Measurements from ENCODE around the gene SFT2D3.

SFT2D3 gene

GRCh38 chr2:127656569-127657231 lies 44.6 kb upstream of the SFT2D3 start:
- no peak for TF ChIP-seq Cebpa-rat (IDR thresholded peaks at IDR 0.05)
- Histone ChIP-seq H3K27me3 (peaks cover 0 to 7% (median 0%) of the 10 kb centered on the region in 11 experiments; a peak in 2 of 22 replicates), H3K27ac (0 out of 22 replicates have a peak overlapping the region, but pooled peaks of 1 of the 11 experiments have one; percentile 38), H3K4me2 (peak overlapping the region in 10 of 11 experiments; percentile 12 to 77 (median 68); a peak in 18 of 22 replicates), H4K20me1 (peaks cover 0 to 4% (median 0%) of the 10 kb centered on the region in 11 experiments; a peak in 1 of 22 replicates), H3K9me3 (replicated peaks in 1 of 11) (peaks cover 0 to 20% (median 9%) of the 10 kb centered on the region in 11 experiments; a peak in 16 of 22 replicates), H3K4me3 (no peak overlapping the region), H3K4me1 (peaks cover 18 to 73% (median 61%) of the 10 kb centered on the region in 10 experiments), H3K9ac (peak overlapping the region in 2 of 11 experiments; percentile 25 to 52; a peak in 2 of 22 replicates), H3K36me3 (peaks cover 0 to 5% (median 0%) of the 10 kb centered on the region in 11 experiments; a peak in 2 of 22 replicates)

GRCh38 chr2:127657232-127657595 lies 44.1 kb upstream of the SFT2D3 start:
- peaks cover 0 to 3% (median 0%) of the 10 kb centered on the region in 11 experiments; a peak in 1 of 22 replicates for H4K20me1 ChIP-seq
- H3K4me3 ChIP-seq: no peak overlapping the region
- H3K36me3 ChIP-seq: peaks cover 0 to 5% (median 0%) of the 10 kb centered on the region in 11 experiments; a peak in 2 of 22 replicates
- peak overlapping the region in 2 of 11 experiments; percentile 25 to 52; a peak in 2 of 22 replicates for H3K9ac ChIP-seq
- peak overlapping the region in 10 of 11 experiments; percentile 12 to 77 (median 68); a peak in 17 of 22 replicates for H3K4me2 ChIP-seq
- TF ChIP-seq Cebpa-rat (IDR thresholded peaks at IDR 0.05): no peak
- H3K9me3 ChIP-seq (replicated peaks in 1 of 11): peaks cover 0 to 20% (median 9%) of the 10 kb centered on the region in 11 experiments; a peak in 16 of 22 replicates
- H3K27ac ChIP-seq: 0 out of 22 replicates have a peak overlapping the region, but pooled peaks of 1 of the 11 experiments have one; percentile 38
- H3K27me3 ChIP-seq: peaks cover 0 to 5% (median 0%) of the 10 kb centered on the region in 11 experiments; a peak in 4 of 22 replicates
- H3K4me1 ChIP-seq: peaks cover 12 to 68% (median 56%) of the 10 kb centered on the region in 10 experiments

GRCh38 chr2:127658146-127658545 lies 43.2 kb upstream of the SFT2D3 start:
- H3K36me3 ChIP-seq: peaks cover 0 to 5% (median 0%) of the 10 kb centered on the region in 11 experiments; a peak in 2 of 22 replicates
- H3K27ac ChIP-seq: no peak overlapping the region
- H3K4me3 ChIP-seq: no peak overlapping the region
- peaks cover 0 to 20% (median 9%) of the 10 kb centered on the region in 11 experiments; a peak in 16 of 22 replicates for H3K9me3 ChIP-seq (replicated peaks in 1 of 11)
- H3K4me2 ChIP-seq: peak overlapping the region in 7 of 11 experiments; percentile 64 to 77 (median 70); a peak in 9 of 22 replicates
- H3K27me3 ChIP-seq: peaks cover 6 to 14% (median 6%) of the 10 kb centered on the region in 11 experiments
- TF ChIP-seq Cebpa-rat (IDR thresholded peaks at IDR 0.05): no peak
- H3K9ac ChIP-seq: no peak overlapping the region
- H4K20me1 ChIP-seq: peaks cover 0 to 3% (median 0%) of the 10 kb centered on the region in 11 experiments; a peak in 1 of 22 replicates
- peaks cover 7 to 59% (median 46%) of the 10 kb centered on the region in 10 experiments; a peak in 18 of 20 replicates for H3K4me1 ChIP-seq

GRCh38 chr2:127658641-127659407 lies 42.5 kb upstream of the SFT2D3 start:
- TF ChIP-seq Cebpa-rat (IDR thresholded peaks at IDR 0.05): no peak
- peaks cover 7 to 52% (median 40%) of the 10 kb centered on the region in 10 experiments; a peak in 18 of 20 replicates for H3K4me1 ChIP-seq
- H3K9ac ChIP-seq: no peak overlapping the region
- peak overlapping the region in 3 of 11 experiments; percentile 18 to 42 (median 37); a peak in 4 of 22 replicates for H3K27ac ChIP-seq
- peak overlapping the region in 10 of 11 experiments; percentile 45 to 77 (median 66); a peak in 18 of 22 replicates for H3K4me2 ChIP-seq
- H3K4me3 ChIP-seq: no peak overlapping the region
- peaks cover 0 to 22% (median 11%) of the 10 kb centered on the region in 11 experiments; a peak in 19 of 22 replicates for H3K9me3 ChIP-seq (replicated peaks in 1 of 11)
- peaks cover 0 to 7% (median 0%) of the 10 kb centered on the region in 11 experiments; a peak in 2 of 22 replicates for H4K20me1 ChIP-seq
- H3K27me3 ChIP-seq: peaks cover 12 to 21% (median 13%) of the 10 kb centered on the region in 11 experiments
- peaks cover 0 to 5% (median 0%) of the 10 kb centered on the region in 11 experiments; a peak in 2 of 22 replicates for H3K36me3 ChIP-seq

GRCh38 chr2:127659408-127660290 lies 41.6 kb upstream of the SFT2D3 start:
- 0 out of 22 replicates have a peak overlapping the region, but pooled peaks of 1 of the 11 experiments have one; percentile 1 for H3K9ac ChIP-seq
- H4K20me1 ChIP-seq: peaks cover 0 to 14% (median 0%) of the 10 kb centered on the region in 11 experiments; a peak in 2 of 22 replicates
- H3K4me3 ChIP-seq: no peak overlapping the region
- TF ChIP-seq Cebpa-rat (IDR thresholded peaks at IDR 0.05): no peak
- H3K36me3 ChIP-seq: peaks cover 0 to 11% (median 0%) of the 10 kb centered on the region in 11 experiments; a peak in 6 of 22 replicates
- H3K27me3 ChIP-seq: peaks cover 21 to 29% (median 21%) of the 10 kb centered on the region in 11 experiments
- H3K4me2 ChIP-seq: peak overlapping the region; percentile 43 to 77 (median 66)
- peaks cover 8 to 30% (median 19%) of the 10 kb centered on the region in 11 experiments; a peak in 20 of 22 replicates for H3K9me3 ChIP-seq (replicated peaks in 1 of 11)
- H3K4me1 ChIP-seq: peaks cover 7 to 49% (median 36%) of the 10 kb centered on the region in 10 experiments; a peak in 18 of 20 replicates
- H3K27ac ChIP-seq: peak overlapping the region in 4 of 11 experiments; percentile 18 to 42 (median 30); a peak in 5 of 22 replicates

GRCh38 chr2:127660291-127660578 lies 41.1 kb upstream of the SFT2D3 start:
- no peak for TF ChIP-seq Cebpa-rat (IDR thresholded peaks at IDR 0.05)
- Histone ChIP-seq H3K9ac (no peak overlapping the region), H4K20me1 (peaks cover 0 to 19% (median 0%) of the 10 kb centered on the region in 11 experiments; a peak in 4 of 22 replicates), H3K36me3 (peaks cover 0 to 17% (median 4%) of the 10 kb centered on the region in 11 experiments; a peak in 6 of 22 replicates), H3K4me2 (0 out of 22 replicates have a peak overlapping the region, but pooled peaks of 1 of the 11 experiments have one; percentile 66), H3K27ac (no peak overlapping the region), H3K4me3 (no peak overlapping the region), H3K9me3 (replicated peaks in 1 of 11) (peaks cover 14 to 36% (median 25%) of the 10 kb centered on the region in 11 experiments; a peak in 20 of 22 replicates), H3K4me1 (peaks cover 7 to 49% (median 36%) of the 10 kb centered on the region in 10 experiments; a peak in 18 of 20 replicates), H3K27me3 (peaks cover 26 to 35% (median 27%) of the 10 kb centered on the region in 11 experiments)

- no peak for TF ChIP-seq Cebpa-rat (IDR thresholded peaks at IDR 0.05)
- Histone ChIP-seq H3K27me3 (peaks cover 36 to 44% (median 36%) of the 10 kb centered on the region in 11 experiments), H3K4me3 (no peak overlapping the region), H3K36me3 (peaks cover 0 to 18% (median 4%) of the 10 kb centered on the region in 11 experiments; a peak in 6 of 22 replicates), H4K20me1 (peaks cover 0 to 22% (median 0%) of the 10 kb centered on the region in 11 experiments; a peak in 4 of 22 replicates), H3K9me3 (replicated peaks in 1 of 11) (peaks cover 15 to 41% (median 25%) of the 10 kb centered on the region in 11 experiments; a peak in 20 of 22 replicates), H3K4me2 (no peak overlapping the region; a peak in 1 of 22 replicates), H3K27ac (no peak overlapping the region), H3K9ac (no peak overlapping the region), H3K4me1 (peaks cover 7 to 43% (median 34%) of the 10 kb centered on the region in 10 experiments; a peak in 18 of 20 replicates)
These were observed 40.1 kb upstream of the SFT2D3 start for GRCh38 chr2:127661072-127661649.

Data from BLaER1 treated with 17β-estradiol and CSF1 and Interleukin-3, amounts not matched to agents 10 nM and 100 nM (cell line).